ENCODE measurements around the gene MOGAT1.
"Not testable (repeated sequence)": the region's sequence is repeated elsewhere in the genome, so short reads cannot be mapped to it uniquely, and the experiment has no call there.

The MOGAT1 gene

DNA sequence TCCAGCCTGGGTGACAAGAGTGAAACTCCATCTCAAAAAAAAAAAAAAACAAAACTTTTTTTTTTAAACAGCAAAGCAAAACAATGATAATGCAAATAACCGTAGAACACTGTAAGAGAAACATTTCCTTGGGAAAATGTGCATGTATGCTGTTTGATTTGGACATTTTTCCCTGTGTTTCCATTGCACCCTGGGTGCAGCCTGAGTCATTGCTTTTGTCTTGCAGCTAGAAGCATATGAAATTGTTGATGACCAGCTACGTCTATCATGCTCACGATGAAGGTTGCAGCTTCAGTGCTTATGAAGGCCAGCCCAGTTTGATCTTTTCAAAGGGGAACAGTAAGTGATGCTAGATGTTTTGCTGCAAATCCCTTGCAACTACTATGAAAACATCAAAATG is 41.5 kb downstream of the MOGAT1 start:
- DNase-seq, result no peak

DNA sequence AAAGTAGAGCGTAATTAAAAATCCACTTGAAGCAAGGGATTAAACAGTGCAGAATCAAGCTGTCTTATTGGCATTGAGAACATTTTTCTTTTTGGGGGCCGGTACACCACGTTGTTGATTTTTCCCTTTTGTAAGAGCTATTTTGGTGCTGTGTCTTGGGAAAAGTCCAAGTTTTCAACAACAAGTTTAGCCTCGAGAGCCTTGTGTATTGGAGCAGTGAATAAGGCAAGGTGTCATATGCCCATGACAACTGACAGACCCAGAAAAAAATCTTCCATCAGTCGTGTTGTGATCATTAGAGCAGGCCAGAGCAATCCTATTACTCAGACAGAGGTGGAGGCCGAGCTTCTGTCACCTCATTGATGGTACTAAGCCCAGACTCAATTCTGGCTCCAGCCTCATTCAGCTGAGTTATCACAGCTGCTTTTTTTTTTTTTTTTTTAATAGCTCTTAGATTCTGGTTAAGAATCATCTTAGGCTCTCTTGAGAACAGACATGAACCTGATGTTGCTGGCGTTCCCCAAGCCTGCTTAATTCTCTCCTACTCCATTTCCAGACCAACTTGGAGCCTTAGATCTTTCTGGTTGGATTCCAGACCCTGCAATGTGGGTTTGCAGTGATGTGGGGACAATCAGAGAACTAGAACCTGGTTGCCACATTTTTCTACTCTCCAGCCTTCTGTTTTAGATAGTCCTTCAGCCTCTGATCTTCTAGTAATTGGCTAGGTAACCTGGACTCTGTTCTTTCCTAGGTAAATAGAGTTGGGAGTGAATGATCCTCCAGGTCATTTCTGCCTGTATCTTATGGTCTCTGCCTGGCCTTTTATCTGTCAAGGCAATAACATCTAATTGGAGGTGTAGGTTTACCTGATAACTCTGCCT is 43.1 kb downstream of the MOGAT1 start:
- DNase-seq, result no peak

DNA sequence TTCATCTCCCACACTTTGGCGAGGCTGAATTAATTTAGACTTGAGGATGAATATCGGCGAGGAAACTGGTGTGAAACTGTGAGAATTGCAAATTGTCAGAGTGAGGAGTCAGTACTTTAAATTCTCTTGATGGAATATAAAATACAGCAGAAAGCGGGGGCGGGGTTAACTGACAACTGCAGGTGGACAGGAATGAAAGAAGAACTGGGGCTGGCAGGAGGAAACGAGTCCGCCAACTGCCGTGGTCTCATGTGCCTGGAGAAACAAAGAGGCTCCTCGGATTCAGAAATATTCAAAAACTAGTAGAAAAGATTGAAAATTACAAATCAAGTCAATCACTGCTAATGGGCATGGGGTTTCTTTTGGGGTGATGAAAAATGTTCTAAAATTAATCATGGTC is 44.3 kb downstream of the MOGAT1 start:
- DNase-seq, result no peak

DNA sequence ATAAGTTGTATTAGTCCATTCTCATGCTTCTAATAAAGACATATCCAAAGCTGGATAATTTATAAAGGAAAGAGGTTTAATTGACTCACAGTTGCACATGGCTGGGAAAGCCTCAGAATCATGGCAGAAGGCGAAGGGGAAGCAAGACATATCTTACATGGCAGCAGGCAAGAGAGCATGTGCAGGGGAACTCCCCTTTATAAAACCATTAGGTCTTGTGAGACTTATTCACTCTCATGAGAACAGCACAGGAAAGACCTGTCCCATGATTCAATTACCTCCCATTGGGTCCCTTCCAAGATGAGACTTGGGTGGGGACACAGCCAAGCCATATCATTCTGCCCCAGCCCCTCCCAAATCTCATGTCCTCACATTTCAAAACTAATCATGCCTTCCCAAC is 48.3 kb downstream of the MOGAT1 start:
- not testable (repeated sequence) for DNase-seq

DNA sequence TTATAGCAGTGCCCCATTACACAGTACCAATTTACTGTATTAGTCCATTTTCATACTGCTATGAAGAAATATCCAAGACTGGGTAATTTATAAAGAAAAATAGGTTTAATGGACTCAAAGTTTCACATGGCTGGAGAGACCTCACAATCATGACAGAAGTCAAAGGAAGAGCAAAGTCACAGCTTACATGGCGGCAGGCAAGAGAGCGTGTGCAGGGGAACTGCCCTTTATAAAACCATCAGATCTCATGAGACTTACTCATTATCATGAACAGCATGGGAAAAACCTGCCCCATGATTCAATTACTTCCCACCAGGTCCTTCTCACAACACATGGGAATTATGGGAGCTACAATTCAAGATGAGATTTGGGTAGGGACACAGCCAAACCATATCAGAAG is 50.1 kb downstream of the MOGAT1 start:
- DNase-seq, result not testable (repeated sequence)

DNA sequence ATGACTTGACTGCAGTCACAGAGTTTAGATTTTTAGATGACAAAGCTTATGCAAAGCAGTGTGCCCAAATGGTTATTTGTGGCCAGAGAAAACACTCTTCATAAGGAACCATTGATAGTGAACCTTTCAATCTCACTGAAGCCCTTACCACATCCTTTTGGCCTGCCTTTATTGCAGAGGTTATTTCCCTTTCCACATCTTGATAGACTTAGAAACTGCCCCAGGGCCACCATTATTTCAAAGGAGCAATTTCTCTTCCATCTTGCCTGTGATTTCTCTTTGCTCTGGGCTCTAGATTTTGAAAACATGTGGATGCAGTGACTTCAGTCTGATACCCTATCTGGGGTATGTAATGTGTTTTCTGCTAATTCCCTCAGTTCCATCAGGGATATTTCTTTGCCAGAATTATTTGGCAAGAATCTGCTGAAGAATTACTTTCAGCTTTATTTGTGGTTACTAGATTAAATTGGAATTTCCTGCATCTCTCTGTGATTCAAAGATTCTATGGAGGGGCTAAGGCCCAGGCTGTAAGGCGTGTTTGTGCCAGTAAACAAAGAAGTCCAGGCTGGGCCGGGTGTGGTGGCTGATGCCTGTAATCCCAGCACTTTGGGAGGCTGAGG is 51.0 kb downstream of the MOGAT1 start:
- no peak for DNase-seq

DNA sequence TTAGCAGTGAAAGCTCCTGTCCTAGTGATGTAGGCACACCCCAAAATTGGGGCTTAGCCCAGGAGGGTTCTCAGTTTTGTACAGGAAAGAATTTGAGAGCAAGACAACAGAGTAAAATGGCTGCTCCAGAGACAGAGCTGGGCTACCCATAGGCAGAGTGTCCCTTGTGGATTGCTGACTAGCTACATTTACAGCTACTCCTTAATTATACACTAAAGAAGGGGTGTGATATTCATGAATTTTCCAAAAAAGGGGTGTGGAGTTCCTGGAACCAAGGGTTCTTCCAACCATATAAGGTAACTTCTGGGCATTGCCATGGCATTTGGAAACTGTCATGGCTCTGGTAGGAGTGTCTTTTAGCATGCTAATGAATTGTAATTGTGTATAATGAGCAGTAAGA is 52.8 kb downstream of the MOGAT1 start:
- DNase-seq, result no peak

DNA sequence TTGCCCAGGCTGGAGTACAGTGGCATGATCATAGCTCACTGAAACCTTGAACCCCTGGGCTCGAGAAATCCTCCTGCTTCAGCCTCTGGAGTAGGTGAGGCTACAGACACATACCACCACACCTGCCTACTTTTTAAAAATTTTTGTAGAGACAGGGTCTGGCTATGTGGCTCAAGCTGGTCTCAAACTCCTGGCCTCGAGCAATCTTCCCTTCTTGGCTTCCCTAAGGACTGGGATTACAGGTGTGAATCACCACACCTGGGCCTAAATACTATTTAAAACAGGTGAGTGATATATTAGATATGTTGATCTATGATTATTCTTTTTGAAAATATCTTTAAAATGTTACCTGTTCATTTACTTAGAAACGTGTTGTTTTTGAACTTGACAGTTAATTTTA is 57.2 kb downstream of the MOGAT1 start:
- no peak for DNase-seq

DNA sequence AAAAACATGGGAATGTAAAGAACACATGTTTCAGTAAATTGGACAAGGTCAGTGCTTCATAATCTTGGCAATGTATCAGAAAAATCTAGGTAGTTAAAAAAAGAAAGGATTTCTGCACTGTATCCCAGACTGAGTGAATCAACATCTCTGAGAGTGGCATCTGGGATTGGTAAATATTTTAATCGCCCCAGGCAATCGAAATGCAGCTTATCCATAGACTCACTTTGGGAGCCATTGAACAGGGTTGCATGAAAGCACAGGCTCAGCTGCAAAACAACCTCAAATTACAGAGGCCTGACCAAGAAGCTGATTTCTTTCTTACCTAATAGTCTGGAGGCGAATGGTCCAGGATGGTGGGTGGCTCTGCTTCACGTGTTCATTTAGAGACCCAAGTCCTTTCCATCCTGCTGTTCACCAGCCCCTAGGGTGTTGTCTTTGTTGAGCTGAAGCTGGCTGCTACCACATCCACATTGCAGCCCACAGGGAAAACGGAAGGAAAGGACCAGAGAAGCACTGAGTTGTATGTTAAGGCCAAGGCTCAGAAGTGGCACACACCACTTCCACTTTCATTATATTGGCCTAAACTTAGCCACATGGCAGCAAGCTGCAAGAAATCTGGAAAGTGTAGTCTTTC is 59.0 kb downstream of the MOGAT1 start:
- DNase-seq, result no peak

DNA sequence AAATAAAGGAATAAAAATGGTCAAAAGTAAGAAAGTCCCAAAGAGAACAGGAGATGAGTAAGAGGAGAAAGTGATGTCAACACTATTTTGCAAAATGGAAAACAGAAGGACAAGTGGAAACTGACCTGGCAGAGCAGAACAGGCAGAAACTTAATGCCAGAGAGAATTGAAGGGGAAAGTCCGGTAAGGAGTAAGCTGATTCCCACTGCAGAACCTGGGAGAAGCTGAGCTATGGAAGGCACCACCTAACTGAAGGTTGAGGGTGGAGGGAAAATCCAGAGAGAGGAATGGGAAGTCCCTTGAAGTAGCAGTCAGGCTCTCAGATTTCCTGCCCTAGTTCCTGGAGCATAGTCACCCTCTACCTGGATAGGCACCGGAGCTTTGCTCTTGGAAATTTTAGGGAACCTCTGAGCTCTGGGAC is 59.8 kb downstream of the MOGAT1 start:
- DNase-seq, result no peak

DNA sequence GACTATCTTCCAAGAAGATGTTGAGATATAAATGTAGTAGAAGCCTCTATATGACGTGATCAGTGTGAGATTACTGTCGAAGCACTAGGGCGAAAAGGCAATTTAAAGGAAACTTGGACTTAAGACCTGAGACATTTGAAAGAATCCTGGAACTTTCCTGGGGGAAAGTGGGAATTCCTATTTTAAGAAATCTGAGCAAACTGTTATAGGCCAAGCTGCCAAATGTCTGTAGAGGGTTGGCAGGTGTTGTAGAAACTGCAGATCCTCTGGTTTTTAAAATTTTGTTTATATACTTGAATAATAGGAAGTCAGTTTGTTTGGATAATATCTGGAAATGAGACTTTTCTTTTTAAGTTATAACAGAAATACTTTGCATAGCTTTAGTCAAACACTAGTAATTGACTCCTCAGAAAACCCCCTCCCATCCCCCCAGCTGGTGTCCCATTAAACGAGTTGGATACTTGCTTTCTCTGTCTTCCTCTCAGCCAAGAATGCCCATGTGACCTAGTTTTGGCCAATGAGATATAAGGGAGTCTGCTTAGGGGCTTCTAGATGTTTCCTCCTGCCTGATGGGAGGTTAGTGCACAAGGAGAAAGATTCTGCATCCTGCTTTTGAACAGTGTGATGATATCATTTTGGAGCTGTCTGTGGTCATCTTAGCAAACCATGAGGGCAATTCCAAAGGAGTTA is 61.2 kb downstream of the MOGAT1 start:
- no peak for DNase-seq

DNA sequence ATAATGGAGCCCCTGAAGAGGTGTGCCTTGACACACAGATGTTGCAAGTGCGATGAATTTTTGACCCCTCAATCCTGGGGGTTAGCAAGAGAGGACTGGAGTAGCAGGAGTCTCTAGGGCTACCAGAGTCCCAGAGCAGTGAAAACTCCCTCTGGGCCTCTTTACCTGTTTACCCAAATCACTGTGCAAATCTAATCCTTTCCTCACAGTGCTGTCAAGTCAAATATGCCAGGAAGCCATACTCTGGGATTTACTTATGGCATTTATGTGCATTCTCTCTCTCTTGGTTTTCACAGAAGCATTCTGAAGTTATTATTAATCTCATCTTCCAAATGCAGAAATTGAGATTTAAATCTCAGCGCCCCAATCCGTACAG is 62.0 kb downstream of the MOGAT1 start:
- no peak for DNase-seq

DNA sequence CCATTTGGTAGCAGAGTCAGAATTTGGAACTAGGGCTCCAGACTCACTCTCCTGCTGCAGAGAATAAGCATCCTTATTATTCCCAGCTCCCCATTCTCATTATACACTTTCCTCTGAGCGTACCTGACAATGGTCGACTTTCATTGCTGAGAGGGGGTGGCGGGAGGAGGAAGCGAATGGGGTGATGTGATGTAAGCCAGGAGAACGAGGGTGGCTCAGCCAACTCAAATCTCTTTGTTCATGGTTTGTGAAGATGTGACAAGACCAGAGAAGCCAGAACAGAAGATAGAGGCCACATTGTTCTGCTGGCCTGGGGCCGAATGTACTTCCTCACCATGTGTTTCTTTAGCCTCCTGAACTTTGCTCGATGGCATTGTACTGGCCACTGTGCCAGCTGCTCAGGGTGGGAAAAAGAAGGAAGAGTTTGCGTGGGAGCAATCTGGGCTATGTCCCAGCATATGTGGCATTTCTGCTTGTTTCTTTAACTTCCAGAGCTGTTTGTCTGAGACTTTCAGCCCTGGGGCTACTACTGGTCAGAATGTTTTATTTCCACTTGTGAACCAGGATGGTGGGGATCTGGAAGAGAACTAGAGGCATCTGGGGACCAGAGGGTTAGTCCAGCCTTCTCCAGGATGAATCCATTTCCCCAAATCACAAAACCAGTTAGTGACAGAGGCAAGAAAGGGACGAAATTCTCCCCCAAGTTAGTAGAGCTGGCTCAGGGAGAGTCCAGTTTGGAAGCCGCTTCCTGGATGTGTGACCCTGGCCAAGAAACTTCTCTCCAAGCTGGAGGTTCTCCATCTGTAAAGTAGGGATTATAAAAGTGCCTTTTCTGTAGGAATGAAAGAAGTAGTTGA is 62.6 kb downstream of the MOGAT1 start:
- DNase-seq, result no peak

DNA sequence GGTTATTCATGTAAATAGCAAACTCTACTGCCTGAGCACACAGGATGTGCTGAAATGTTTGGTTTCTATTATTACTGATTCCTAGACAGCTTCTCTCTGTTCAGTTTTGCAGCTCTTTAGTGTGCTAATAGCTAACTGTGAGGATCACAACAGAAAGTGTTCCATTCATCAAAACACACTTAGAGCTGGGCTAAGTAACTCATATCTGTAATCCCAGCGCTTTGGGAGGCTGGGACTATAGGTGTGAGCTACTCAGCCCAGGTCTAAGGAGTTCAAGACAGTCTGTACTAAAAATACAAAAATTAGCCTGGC is 63.2 kb downstream of the MOGAT1 start:
- no peak for DNase-seq

DNA sequence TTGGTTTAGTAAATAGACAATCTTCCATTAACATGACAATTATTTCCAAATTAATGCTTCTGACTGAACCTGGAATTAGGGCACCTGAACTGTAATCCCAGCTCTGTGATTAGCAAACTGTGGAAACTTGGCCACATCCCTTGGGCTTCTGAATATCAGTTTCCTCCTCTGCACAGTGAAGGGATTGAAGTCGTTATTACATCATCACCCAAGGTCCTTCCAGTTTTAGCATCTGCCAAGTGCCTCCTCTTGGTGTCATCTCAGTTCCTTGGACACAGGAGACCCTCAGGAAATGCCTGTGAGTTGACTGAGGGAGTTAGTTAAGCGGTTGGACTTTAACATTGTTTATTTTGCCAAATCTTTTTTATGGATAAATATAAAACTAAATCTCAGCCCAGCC is 64.8 kb downstream of the MOGAT1 start:
- no peak for DNase-seq

DNA sequence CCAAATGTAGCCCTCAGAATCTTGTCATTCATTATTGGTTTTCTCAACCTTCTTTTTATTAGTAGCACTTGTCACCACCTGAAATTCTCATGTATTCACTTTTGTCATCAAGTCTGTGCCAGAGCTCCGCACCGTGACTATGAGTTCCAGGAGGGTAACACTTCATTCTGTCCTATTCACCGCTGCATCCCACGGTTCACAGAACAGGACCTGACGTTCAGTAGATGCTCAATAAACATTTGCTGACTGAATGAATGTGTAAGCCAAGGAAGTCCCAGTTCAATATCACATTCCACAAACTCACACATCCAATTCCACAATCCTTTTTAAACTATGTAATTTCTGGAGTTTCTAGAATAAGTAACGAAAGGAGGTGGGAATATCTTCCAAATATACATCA is 65.5 kb downstream of the MOGAT1 start:
- DNase-seq, result no peak

DNA sequence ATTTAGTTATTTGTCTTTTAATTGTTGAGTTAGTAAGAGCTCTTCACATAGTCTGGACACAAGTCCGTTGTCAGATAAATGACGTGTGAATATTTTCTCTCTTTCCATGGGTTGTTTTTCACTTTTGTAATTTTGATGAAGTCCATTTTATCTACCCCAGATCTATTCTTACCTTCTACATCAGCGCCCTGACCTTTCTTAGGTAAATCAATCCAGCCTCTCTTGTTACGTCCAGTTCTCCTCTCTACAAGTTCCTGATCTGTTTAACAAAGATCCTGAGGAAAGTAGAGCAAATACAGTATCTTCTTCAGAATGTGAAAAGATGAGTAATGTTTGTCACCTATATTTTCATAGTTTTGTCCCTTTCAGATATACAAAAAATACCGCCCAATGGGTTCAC is 66.9 kb downstream of the MOGAT1 start:
- DNase-seq, result no peak

DNA sequence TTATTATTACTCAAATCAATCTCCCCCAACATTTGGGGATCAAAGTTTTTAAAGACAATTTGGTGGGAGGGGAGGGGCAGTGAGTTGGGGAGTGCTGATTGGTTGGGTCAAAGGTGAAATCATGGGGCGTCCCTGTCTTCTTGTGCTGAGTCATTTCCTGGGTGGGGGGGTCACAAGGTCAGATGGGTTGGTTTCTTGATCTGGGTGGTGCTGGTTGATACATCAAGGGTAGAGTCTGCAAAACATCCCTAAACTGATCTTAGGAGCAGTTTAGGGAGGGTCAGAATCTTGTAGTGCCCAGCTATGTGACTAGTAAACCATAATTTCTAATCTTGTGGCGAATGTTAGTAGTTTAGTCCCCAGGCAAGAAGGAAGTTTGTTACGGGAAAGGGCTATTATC is 67.4 kb downstream of the MOGAT1 start:
- DNase-seq, result no peak

DNA sequence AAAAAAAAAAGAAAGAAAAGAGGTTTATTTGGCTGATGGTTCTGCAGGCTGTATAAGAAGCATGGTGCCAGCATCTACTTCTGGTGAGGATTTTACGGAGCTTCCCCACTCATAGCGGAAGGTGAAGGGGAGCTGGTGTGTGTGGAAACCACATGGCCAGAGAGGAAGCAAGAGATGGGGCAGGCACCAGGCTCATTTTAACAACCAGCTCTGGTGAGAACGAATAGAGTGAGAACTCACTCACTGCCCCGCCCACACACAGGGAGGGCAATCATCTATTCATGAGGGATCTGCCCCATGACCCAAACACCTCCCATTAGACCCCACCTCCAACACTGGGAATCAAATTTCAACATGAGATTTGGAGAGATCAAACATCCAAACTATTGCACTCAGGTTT is 68.5 kb downstream of the MOGAT1 start:
- no peak for DNase-seq

DNA sequence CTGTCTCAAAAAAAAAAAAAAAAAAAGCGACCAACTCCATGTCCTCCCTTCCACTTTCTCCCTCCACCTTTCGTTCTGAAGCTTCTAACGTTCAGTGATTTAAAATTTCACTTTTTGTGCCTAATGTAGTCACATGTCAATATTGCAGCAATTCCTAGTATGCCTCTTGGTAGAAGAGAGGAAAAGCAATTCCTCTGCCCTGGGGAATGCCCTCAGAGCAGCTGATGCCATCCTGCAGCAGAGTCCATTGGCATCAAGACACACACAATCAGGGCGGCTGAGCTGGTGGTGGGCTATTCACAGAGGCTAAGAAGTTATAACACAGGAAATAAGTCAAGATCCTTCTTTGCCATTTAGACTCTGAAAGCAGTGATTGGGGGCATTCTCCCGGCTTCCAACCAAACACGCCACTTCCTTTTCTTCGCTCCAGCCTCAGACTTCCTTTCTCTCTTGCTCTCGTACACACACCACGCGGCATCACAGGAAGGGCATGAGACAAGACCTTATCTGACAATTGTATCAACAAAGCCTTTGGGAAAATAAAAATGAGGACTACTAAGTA is 71.9 kb downstream of the MOGAT1 start:
- no peak for DNase-seq

DNA sequence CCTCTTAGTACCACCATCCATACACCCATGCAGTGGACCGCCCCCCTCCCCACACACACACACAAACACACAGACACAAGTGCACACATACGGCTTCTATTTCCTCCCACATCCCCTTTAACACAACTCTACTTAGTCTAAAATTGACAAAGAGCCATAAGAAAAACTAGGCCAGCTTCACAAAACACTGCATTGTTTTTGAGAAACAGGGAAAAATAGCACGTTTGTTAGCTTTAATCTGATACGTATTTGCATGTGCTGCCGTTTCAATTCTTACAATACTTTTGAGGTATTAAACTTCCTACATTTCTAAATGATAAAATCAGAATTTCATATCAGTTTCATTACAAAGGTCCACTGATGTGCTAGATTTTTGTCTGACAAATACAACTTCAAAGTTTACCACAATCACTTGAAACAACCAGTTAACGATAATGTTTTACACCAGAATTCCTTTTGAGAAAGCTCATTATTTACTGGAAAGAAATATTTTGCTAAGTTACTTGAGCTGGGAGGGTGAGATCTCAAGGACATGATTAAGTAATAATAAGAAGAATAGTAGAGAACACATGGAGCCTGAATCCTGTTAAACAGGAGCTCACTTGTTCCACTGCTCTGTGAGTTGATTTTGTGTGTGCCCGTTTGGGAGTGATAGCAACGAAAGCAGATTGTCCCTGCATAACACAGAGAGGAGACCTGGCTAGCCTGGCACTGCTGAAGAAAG is 74.5 kb downstream of the MOGAT1 start:
- no peak for DNase-seq
